K562 (cell line): Measurements from ENCODE around the gene MVK. TPM values are rescaled to one million over a fixed set of nuclear protein-coding genes. Genes with fewer than 3 reads are reported as not detected.

Source experiments
- ATAC-seq: fragments of 200-7000 bp; cut with Tn5 transposase; 3 replicates; pipeline ENCODE4 v1.9.1; 2020; ENCODE audit warnings: moderate library complexity
- BruUV-seq: library from RNA; stranded (reverse); fragments of 400-500 nt; replicated peaks from 2 replicates; lab custom pipeline; 2021; lab: Mats Ljungman, UMichigan
- CTCF ChIA-PET: fragments of 300-600 bp; formaldehyde crosslinking; extraction: SDS; loops from one replicate; lab custom pipeline; 2021; ENCODE audit warnings: low intra/inter-chr PET ratio; lab: Yijun Ruan, JAX
- POLR2A ChIA-PET: fragments of 300-600, 350-650 bp; sonication (Branson Sonifier 250); formaldehyde crosslinking; extraction: SDS; loops from one replicate; lab custom pipeline; 2021; ENCODE audit warnings: antibody characterized with exemption, inconsistent platforms; lab: Yijun Ruan, JAX
- DNase-seq, 4 experiments: peaks; one replicate each; pipeline versions ENCODE4 v3.0.0 to v3.0.0-alpha.2; 2011 to 2018; ENCODE audit warnings: low spot score in 3 of 4, mixed read lengths in 3 of 4; ENCODE audit errors: extremely low read depth in 1 of 4
- FAIRE-seq: peaks from 2 replicates; lab custom pipeline; 2011; peaks lifted over from hg19 to GRCh38; lab: Jason Lieb, UNC
- H2AFZ ChIP-seq: 2 replicates; pipeline ENCODE4 v1.6.0; 2011; ENCODE audit warnings: low read depth, low read length, control low read depth, inconsistent platforms
- H3K27ac ChIP-seq: fragments of 200-600 bp; 3 replicates; pipeline ENCODE4 v1.8.0; 2011; ENCODE audit warnings: low read depth, mild to moderate bottlenecking, control low read depth, inconsistent platforms, low read length, moderate library complexity, mixed read lengths; ENCODE audit errors: extremely low read depth
- H3K27me3 ChIP-seq, 2 experiments: fragments of 300-600 bp in 1 of 2; 2 replicates in 1 of 2; 3 replicates in 1 of 2; pipeline versions ENCODE4 v1.6.0 to v1.8.0; 2011; ENCODE audit warnings: inconsistent platforms in 2 of 2, low read length in 2 of 2, mild to moderate bottlenecking in 1 of 2, mixed read lengths in 1 of 2, moderate library complexity in 1 of 2; ENCODE audit not compliant: control insufficient read depth in 2 of 2, insufficient read depth in 2 of 2
- H3K36me3 ChIP-seq: fragments of 300-600 bp; 3 replicates; pipeline ENCODE4 v1.8.0; 2011; ENCODE audit warnings: mild to moderate bottlenecking, low read length, inconsistent platforms; ENCODE audit not compliant: control insufficient read depth, insufficient read depth
- H3K4me1 ChIP-seq, 2 experiments: fragments of 200-600 bp in 1 of 2; replicated peaks in 1 of 2; 2 replicates in 1 of 2; 3 replicates in 1 of 2; pipeline versions ENCODE4 v1.5.1 to v1.8.0; 2011; ENCODE audit warnings: inconsistent platforms in 2 of 2, low read length in 2 of 2, mild to moderate bottlenecking in 1 of 2, mixed read lengths in 1 of 2, moderate library complexity in 1 of 2; ENCODE audit not compliant: control insufficient read depth in 2 of 2, insufficient read depth in 2 of 2
- H3K4me2 ChIP-seq: 2 replicates; pipeline ENCODE4 v1.6.1; 2011; ENCODE audit warnings: low read length, control low read depth, inconsistent platforms, mixed read lengths; ENCODE audit not compliant: insufficient read depth
- H3K4me3 ChIP-seq: fragments of 200-600 bp; sonication (generic), shearing (Covaris generic); 2 replicates; pipeline ENCODE4 v1.5.1; 2016; ENCODE audit warnings: control low read depth, inconsistent platforms
- H3K79me2 ChIP-seq: fragments of 200-600 bp; 3 replicates; pipeline ENCODE4 v1.8.0; 2011; ENCODE audit warnings: low read length, inconsistent platforms; ENCODE audit not compliant: control insufficient read depth, insufficient read depth
- H3K9ac ChIP-seq, 2 experiments: 2 replicates each; pipeline versions ENCODE4 v1.6.0 to v1.6.1; 2011; ENCODE audit warnings: low read depth in 2 of 2, low read length in 2 of 2, control low read depth in 1 of 2, inconsistent platforms in 1 of 2, mild to moderate bottlenecking in 1 of 2, mixed read lengths in 1 of 2; ENCODE audit not compliant: insufficient read depth in 1 of 2
- H3K9me1 ChIP-seq: one replicate; pipeline ENCODE4 v1.6.0; 2011; ENCODE audit warnings: inconsistent platforms, mild to moderate bottlenecking, low read length, moderate library complexity; ENCODE audit not compliant: control insufficient read depth, insufficient read depth
- H3K9me3 ChIP-seq: replicated peaks from 2 replicates; pipeline ENCODE4 v1.5.1; 2011; ENCODE audit warnings: low read depth, low read length, inconsistent platforms; ENCODE audit not compliant: control insufficient read depth, insufficient read depth
- H4K20me1 ChIP-seq: replicated peaks from 2 replicates; pipeline ENCODE4 v1.6.1; 2011; ENCODE audit warnings: low read length, inconsistent platforms, mixed read lengths; ENCODE audit not compliant: control insufficient read depth, insufficient read depth
- ADNP ChIP-seq: fragments of 200-800 bp; sonication (Bioruptor generic); IDR thresholded peaks from 2 replicates; pipeline ENCODE4 v1.6.1; 2016; ENCODE audit warnings: missing genetic modification characterization, missing compliant biosample characterization
- BCOR ChIP-seq: fragments of 450-650 bp; IDR thresholded peaks from 2 replicates; pipeline ENCODE4 v1.6.1; 2016
- FOSL1 ChIP-seq: fragments of 200-800 bp; sonication (Bioruptor generic); conservative IDR thresholded peaks from 2 replicates; pipeline ENCODE4 v1.6.1; 2016; ENCODE audit warnings: missing genetic modification characterization, missing compliant biosample characterization
- GABPA ChIP-seq: fragments of 200-800 bp; sonication (Bioruptor generic); conservative IDR thresholded peaks from 2 replicates; pipeline ENCODE4 v1.6.1; 2016; ENCODE audit warnings: low read depth, missing genetic modification characterization, missing compliant biosample characterization
- PHB2 ChIP-seq: fragments of 450-650 bp; IDR thresholded peaks from 2 replicates; pipeline ENCODE4 v1.6.1; 2017; ENCODE audit warnings: low read depth
- RBM25 ChIP-seq: fragments of 200-400 bp; formaldehyde crosslinking; IDR thresholded peaks from 2 replicates; pipeline ENCODE4 v1.6.1; 2018; ENCODE audit warnings: low read length, low read depth, moderate library complexity; ENCODE audit not compliant: severe bottlenecking
- ZC3H4 ChIP-seq: sonication (generic); formaldehyde crosslinking; IDR thresholded peaks from 2 replicates; pipeline ENCODE4 v1.9.0; 2021; ENCODE audit warnings: missing genetic modification reagents, borderline replicate concordance
- ZNF133 ChIP-seq: fragments of 250-450 bp; sonication (Bioruptor Pico); IDR thresholded peaks from 2 replicates; pipeline ENCODE4 v1.4.0; 2020; ENCODE audit warnings: mild to moderate bottlenecking
- WGBS: fragments of 100-300 bp; shearing (Covaris generic); methylation state at CpG from one replicate; pipeline ENCODE4 v1.1.6; 2016; ENCODE audit warnings: low coverage, mixed read lengths; ENCODE audit not compliant: insufficient coverage; ENCODE audit errors: missing lambda C conversion rate; 5-methylcytosine and 5-hydroxymethylcytosine counted together
- in situ Hi-C: fragments of 300-500 bp; cut with MboI; formaldehyde crosslinking; loops from 4 replicates; pipeline ENCODE4 v1.15.0; 2018; ENCODE audit warnings: inconsistent platforms, mixed read lengths
- intact Hi-C: fragments of 100-400 bp; cut with micrococcal nuclease; formaldehyde crosslinking; loops from 2 replicates; pipeline ENCODE4 v1.14.2; 2022
- polyA plus RNA-seq, 8 experiments: library from polyadenylated mRNA; depleted of rRNA in 4 of 8; stranded (reverse) in 5 of 8; unstranded in 3 of 8; fragments of >200 nt; fragmentation: Nextera tagmentation in 2 of 8; fragmentation: Illumina TruSeq in 1 of 8; extraction: Ambion mirVana in 2 of 8; extraction: Trizol in 1 of 8; gene quantifications; 2 replicates each; pipeline versions ENCODE4 v1.2.1 to v1.2.3, GENCODE V29; 2011 to 2014; ENCODE audit warnings: inconsistent platforms in 1 of 8, missing spikeins in 1 of 8
- total RNA-seq, 7 experiments: library from RNA; depleted of rRNA in 6 of 7; stranded (reverse); fragments of >200 nt in 6 of 7; fragmentation: Illumina TruSeq in 2 of 7; extraction: Trizol in 2 of 7; gene quantifications; 2 replicates each; pipeline versions ENCODE4 v1.2.1 to v1.2.3, GENCODE V29; 2011 to 2021; ENCODE audit warnings: low replicate concordance in 1 of 7

Gene MVK
- total and polyA plus RNA-seq, 9 of the 15 experiments (the other 6 are each of a cell fraction or from before 2014, with no cell fraction given), result 0.41 to 33.6 (median 18.8) TPM

- no peak for TF ChIP-seq GABPA (tag)
- TF ChIP-seq ADNP, result no peak
- TF ChIP-seq ZC3H4 (CRISPR knock-in tag), result no peak
Observed at GRCh38 chr12:109631302-109631701, 57.7 kb downstream of the MVK start (continued).

- intact Hi-C loops (no loop called here), in situ Hi-C loops (no loop called here)
- Histone ChIP-seq H3K27ac (no peak overlapping the region), H3K4me1 (no peaks in the 10 kb centered on the region), H3K36me3 (no peaks in the 10 kb centered on the region), H3K4me2 (no peak overlapping the region), H3K9me3 (no peaks in the 10 kb centered on the region; the same call in 1 of the 2 replicates), H3K4me3 (no peak overlapping the region), H4K20me1 (no peaks in the 10 kb centered on the region), H2AFZ (no peak overlapping the region), H3K79me2 (no peaks in the 10 kb centered on the region), H3K9me1 (no peaks in the 10 kb centered on the region), H3K9ac (no peak overlapping the region), H3K27me3 (peaks cover 0 to 4% of the 10 kb centered on the region in 2 experiments; a peak in 1 of 5 replicates)
- FAIRE-seq (no peak), ATAC-seq (no peak), DNase-seq (no peak)
- ChIA-PET CTCF (no interaction called here), POLR2A (no interaction called here)
- TF ChIP-seq FOSL1 (tag) (no peak), RBM25 (peak; percentile 35), ZNF133 (CRISPR knock-in tag) (no peak), BCOR (peak; percentile 53; the same call in 1 of the 2 replicates), PHB2 (no peak)
- no TSS peak for BruUV-seq
- WGBS, result 0% methylated on average over 3 of the region's 3 CpGs
Observed at GRCh38 chr12:109631751-109632150, 58.2 kb downstream of the MVK start.
